ENCODE measurements around the gene RFC2.

DNA sequence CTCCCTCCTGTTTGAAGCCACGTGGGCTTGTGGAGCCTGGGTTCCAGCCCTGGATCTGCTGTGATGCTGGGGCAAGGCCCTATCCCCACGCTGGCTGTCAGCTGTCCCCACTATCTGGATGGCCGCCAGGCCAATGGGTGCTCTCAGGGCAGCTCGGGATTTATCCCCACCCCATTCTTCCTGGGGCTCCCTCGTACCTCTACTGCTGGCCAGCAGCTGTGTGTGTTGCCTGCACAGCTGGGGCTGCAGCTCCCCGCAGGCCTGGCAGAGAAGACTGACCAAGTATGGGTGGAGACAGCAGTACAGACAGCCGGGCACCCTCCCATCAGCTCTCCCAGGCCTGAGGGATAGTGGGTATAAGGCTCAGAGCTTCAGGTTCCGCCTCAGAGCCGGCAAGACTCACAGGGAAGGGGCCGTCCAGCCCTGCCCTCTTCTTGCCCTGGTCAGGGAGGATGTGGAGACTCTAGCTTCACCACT, 48.6 kb upstream of the RFC2 start:
- TF ChIP-seq POLR2A (IDR thresholded peaks at IDR 0.05; ENCODE audit: low read length), result no peak
- TF ChIP-seq GATA1 (IDR thresholded peaks at IDR 0.05; ENCODE audit: low read depth, low read length), result no peak

Data from erythroblast (primary cell).